Measurements from ENCODE around the gene DNAJC1.
"Not testable (repeated sequence)": the region's sequence is repeated elsewhere in the genome, so short reads cannot be mapped to it uniquely, and the experiment has no call there.

DNAJC1 gene

GRCh38 chr10:21824409-21824808, 179.1 kb downstream of the DNAJC1 start:
- DNase-seq = no peak

DNA sequence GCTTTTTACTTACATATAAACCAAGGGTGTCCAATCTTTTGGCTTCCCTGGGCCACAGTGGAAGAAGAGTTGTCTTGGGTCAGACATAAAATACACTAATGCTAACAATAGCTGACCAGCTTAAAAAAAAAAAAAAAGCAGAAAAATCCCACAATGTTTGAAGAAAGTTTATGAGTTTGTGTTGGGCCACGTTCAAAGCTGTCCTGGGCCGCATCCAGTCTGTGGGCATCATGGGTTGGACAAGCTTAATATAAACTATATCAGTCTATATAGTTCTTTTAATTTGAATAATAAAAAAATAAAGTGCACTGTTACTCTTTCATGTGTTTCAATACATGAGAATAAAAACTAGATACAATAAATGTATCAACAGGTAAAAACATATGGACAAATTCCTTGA, 179.9 kb downstream of the DNAJC1 start:
- no peak for DNase-seq

DNA sequence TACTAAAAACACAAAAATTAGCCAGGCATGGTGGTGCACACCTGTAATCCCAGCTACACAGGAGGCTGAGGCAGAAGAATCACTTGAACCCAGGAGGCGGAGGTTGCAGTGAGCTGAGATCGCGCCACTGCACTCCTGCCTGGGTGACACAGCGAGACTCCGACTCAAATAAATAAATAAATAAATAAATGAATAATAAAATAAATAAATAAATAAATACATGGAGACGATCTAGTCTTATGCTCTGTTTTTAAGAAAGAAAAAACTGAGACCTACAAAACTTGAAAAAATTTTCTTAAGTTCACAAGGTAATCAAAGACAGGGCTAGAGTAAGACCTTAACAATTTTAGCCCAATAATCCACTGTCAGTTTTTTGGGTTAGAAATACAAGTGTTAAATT, 181.3 kb downstream of the DNAJC1 start:
- not testable (repeated sequence) for DNase-seq

GRCh38 chr10:21820952-21821351, 182.6 kb downstream of the DNAJC1 start:
- DNase-seq = no peak

GRCh38 chr10:21818416-21818815, 185.1 kb downstream of the DNAJC1 start:
- not testable (repeated sequence) for DNase-seq

DNA sequence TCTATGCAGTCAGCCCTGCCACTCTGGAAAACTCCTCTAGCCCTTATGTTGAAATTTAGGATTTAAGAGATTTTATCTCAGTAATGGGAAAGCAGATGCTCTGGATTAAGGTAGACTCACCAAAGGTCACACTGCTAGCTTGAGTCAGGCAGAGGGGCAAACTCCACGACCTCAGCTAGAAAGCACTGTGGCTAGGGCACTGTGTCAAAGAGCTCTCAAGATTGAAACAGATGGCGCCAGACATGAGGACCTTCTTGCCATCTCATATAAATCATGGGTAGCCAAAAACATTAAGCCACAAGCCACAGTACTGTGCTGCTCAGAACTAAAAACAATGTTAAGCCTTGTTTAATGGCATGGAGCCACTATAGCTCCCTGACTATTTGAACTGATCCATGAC, 188.7 kb downstream of the DNAJC1 start:
- DNase-seq = no peak

DNA sequence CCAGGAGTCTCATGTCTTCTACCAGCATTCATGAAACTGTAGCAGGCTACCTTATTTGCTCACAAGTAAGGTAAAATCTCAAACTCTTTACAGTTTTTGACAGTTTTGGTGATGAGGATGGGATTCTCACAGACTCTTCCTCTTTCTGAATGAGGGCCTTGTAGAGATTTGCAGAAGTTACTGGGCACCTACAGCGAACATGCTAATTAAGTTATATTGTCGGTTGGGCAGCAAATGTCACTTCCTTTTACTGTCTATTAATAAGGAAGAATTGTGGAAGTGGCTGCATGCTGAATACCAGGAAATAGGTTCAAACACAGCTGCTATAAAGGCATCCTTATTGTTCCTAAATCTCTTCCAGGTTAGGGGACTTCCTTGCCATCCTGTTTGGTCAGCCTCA, 189.6 kb downstream of the DNAJC1 start:
- DNase-seq = no peak

- no peak for DNase-seq
Observed at GRCh38 chr10:21811245-21811585, 192.3 kb downstream of the DNAJC1 start.

DNA sequence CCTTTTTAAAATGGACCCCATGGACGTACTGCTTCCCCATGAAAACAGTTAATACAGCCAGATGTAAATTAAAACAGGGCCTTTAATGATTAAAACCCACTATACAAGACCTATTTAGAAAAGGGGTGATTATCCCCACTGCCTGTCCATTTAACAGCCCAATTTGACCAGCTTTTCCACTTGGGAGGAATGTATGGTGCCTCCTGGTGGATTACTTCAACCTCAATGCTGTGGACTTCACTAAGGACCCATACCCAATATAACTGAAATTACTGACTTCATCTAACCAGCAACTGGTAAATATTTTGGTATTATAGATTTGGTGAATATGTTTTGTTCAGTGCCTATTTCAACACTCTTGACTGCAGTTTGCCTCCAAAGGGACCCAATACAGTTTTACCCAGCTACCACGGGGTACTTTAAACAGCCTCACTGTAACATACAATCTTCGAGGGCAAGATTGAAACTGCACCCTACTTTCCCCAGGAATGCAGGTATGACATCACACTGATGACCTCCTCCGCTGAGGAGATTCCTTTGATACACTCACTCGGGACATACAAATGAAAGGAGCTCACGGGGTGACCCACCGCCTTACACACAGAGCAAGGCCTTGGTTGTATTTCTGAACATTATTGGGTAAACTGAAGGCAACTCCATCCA, 192.8 kb downstream of the DNAJC1 start:
- no peak for DNase-seq

DNA sequence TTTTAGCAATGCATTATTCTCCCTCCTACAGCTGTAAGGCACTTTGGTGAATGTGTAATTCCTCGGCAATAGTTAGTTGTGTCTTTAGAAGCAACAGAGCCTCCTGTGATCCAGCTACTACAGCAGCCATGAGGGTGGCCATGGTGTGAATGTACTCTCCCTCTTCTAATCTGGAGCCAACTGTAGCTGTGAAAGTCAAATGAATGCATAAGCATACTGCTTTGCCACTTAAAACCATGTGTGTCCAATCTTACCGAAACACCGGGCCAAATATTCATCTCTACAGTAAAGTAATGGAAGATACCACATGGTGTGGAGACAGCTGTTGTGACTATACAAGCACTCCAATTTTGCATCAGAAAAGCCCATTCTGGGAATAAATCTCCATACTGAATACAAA, 195.0 kb downstream of the DNAJC1 start:
- no peak for DNase-seq

DNA sequence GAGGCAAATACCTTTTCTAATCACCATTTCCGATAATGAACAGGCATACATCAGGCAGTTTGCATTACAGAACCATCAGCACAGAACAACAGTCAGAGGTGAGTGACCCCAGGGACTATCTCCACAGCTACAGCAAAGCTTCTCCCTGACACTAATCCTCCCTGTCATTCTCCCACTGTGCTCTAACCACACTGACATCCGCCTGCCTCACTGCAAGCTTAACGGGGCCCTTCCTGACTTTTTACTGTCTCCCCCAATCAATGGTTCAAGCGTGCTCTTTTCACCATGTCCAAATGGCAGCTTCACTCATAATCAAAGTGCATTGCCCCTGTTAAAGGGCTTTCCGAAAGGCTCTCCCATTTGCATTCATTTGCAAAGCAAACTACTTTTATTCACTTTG, 196.3 kb downstream of the DNAJC1 start:
- DNase-seq = no peak

GRCh38 chr10:21803374-21803773, 200.2 kb downstream of the DNAJC1 start:
- DNase-seq = no peak

GRCh38 chr10:21801609-21802008, 201.9 kb downstream of the DNAJC1 start:
- DNase-seq = no peak

DNA sequence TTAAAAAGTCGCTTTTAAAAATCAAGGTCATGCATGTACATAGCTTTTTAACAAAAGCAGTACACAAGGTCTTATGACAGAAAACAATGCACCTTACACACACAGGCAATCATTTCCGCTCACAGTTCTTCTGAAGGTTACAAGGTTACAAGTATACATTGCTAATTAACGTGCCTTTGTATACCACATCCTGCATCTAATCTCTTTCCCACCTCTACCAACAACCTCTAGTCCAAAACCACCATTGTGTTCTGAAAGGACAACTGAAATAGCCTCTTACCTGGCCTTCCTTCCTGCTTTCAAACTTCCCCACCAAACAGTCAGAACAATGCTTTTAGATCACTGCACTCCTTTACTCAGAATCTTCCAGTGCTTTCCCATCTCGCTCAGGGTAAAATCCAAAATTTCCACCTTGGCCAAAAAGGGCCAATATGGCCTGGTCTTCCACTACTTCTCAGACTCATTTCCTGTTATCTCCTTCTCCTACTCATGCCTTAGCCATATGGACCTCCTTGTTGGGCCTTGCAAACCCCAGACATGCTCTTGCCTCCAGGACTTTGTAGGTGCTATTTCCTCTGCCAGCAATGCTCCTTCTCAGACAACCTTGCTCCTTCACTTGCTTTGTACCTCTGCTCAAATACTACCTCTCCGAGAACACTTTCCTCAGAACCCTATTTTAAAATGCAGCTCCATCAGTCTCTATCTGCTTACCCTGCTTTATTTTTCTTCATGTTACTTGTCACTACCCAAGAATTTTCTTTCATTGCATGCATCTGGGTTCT, 205.4 kb downstream of the DNAJC1 start:
- no peak for DNase-seq

DNA sequence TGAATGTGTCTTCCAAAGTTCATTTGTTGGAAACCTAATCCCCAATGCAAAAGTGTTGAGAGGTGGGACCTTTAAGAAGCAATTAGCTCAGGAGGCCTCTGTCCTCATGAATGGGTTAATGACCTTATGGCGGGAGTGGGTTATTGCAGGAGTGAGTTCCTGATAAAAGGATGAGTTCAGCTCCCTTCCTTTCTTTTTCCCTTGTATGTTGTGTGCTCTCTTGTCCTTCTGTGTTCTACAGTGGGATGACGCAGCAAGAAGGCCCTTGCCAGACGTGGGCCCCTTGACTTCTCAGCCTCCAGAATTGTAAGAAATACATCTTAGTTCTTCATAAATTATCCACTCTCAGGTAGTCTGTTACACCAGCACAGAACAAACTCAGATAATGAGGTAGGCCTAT, 206.0 kb downstream of the DNAJC1 start:
- DNase-seq = no peak

DNA sequence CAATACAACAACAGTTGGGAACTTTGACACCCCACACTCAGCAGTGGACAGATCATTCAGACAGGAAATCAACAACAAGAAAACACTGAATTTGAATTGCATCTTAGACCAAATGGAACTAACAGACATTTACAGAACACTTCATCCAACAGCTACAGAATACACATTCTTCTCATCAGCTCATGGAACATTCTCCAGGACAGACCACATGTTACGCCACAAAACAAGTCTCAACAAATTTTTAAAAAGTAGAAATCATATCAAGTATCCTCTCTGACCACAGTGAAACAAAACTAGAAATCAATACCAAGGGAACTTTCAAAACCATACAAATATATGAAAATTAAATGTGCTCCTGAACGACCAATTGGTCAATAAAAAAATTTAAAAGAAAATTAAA, 212.3 kb downstream of the DNAJC1 start:
- DNase-seq = no peak

DNA sequence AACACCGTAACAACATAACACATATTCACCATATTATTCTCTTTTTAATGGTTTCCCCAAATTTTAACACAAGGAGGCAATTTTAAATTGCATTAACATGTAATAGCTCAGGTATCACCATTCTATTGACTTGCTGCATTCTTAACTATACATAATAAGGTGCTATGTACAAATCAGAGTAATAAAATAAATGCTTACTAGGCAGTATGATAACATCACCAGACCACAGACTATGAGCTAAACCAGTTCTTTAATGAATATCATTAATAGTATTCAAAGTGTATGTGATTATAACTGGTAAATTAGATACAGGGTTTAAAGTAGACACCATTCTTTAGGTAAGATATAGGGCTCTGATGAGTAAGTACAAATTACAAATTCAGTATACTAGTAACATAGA, 226.6 kb downstream of the DNAJC1 start:
- no peak for DNase-seq

GRCh38 chr10:21771219-21771618, 232.3 kb downstream of the DNAJC1 start:
- no peak for DNase-seq

GRCh38 chr10:21769041-21769440, 234.5 kb downstream of the DNAJC1 start:
- no peak for DNase-seq

DNA sequence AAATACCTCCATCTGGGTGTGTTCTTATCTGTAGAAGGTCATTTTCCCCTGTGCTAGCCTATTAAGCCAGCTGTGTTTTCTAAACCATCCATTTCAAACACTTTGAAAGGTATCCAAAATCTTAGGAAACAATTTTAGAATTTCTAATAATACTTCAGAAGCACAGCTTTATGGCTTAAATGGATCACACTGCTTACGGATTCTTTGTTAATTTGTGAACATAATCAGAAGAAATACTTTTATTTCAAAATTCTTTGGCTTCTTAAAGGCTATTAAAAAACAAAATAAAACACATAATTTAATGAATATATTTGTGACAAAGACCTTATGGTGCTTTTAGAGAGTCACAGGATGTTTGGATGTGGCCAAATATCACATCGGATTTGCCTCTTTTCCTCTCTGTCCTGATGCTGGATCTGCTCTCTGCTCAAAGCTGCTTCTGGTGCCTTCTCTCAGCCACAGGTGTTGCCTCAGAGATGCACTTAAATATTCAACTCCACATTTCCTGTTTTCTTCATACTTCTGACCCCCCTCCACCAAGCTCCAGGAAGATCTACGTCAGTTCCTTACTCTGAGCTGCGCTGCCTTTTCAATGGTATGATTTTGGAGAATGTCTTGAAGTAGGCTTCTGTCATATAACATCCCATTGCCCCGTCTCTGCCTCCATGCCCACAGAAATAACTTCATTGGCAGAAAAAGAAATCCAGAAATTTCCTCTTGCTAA, 238.9 kb downstream of the DNAJC1 start:
- no peak for DNase-seq

- no peak for DNase-seq
Observed at GRCh38 chr10:21760332-21760731, 243.2 kb downstream of the DNAJC1 start.

GRCh38 chr10:21759232-21759631, 244.3 kb downstream of the DNAJC1 start:
- no peak for DNase-seq

- no peak for DNase-seq
Observed at GRCh38 chr10:21758696-21759095, 244.8 kb downstream of the DNAJC1 start.

GRCh38 chr10:21758239-21758638, 245.3 kb downstream of the DNAJC1 start:
- no peak for DNase-seq
